Lung (tissue), 12 donors: ENCODE results near the gene KIAA0930. TPM values are rescaled to one million over a fixed set of nuclear protein-coding genes. Genes with fewer than 3 reads are reported as not detected.

Experiments
- ATAC-seq: fragments of 200-7000 bp; cut with Tn5 transposase; one replicate; pipeline ENCODE4 v1.9.1; 2020; ENCODE audit warnings: moderate number of reproducible peaks; ENCODE audit not compliant: insufficient read depth, low FRiP score
- DNase-seq, 3 donors: peaks; one replicate each; pipeline ENCODE4 v3.0.0-alpha.2; 2013 to 2017
- H3K27ac ChIP-seq, 2 donors: one replicate each; pipeline ENCODE4 v1.5.1; 2013; ENCODE audit warnings: mild to moderate bottlenecking in 2 of 2, moderate library complexity in 2 of 2, control low read depth in 1 of 2, inconsistent platforms in 1 of 2, low read depth in 1 of 2, low read length in 1 of 2
- H3K27me3 ChIP-seq, 3 donors: one replicate each; pipeline ENCODE4 v1.5.1; 2013; ENCODE audit warnings: low read length in 2 of 3; ENCODE audit not compliant: control insufficient read depth in 3 of 3, insufficient read depth in 3 of 3
- H3K36me3 ChIP-seq, 4 donors: one replicate each; pipeline ENCODE4 v1.5.1; 2013; ENCODE audit warnings: low read length in 4 of 4, mild to moderate bottlenecking in 1 of 4, moderate library complexity in 1 of 4; ENCODE audit not compliant: control insufficient read depth in 4 of 4, insufficient read depth in 4 of 4
- H3K4me1 ChIP-seq, 5 donors: one replicate each; pipeline ENCODE4 v1.5.1; 2013; ENCODE audit warnings: low read length in 5 of 5, mild to moderate bottlenecking in 2 of 5, moderate library complexity in 1 of 5; ENCODE audit not compliant: control insufficient read depth in 5 of 5, insufficient read depth in 5 of 5
- H3K4me3 ChIP-seq: one replicate; pipeline ENCODE4 v1.5.1; 2013; ENCODE audit warnings: mild to moderate bottlenecking, control low read depth, moderate library complexity
- H3K9ac ChIP-seq, 2 donors: one replicate each; pipeline ENCODE4 v1.5.1; 2013; ENCODE audit warnings: low read length in 2 of 2, control low read depth in 1 of 2; ENCODE audit not compliant: insufficient read depth in 1 of 2
- H3K9me3 ChIP-seq, 4 donors: one replicate each; pipeline ENCODE4 v1.5.1; 2013; ENCODE audit warnings: low read length in 3 of 4, mild to moderate bottlenecking in 1 of 4, moderate library complexity in 1 of 4; ENCODE audit not compliant: control insufficient read depth in 4 of 4, insufficient read depth in 3 of 4
- WGBS, 2 donors: extraction: QIAGEN DNeasy Blood & Tissue Kit; methylation state at CpG; one replicate each; pipeline ENCODE4 v1.1.7; 2013; 5-methylcytosine and 5-hydroxymethylcytosine counted together
- polyA plus RNA-seq, 2 donors: library from polyadenylated mRNA; stranded (reverse); fragments of 200-250 nt; gene quantifications; one replicate each; pipeline ENCODE4 v1.2.1, GENCODE V29; 2013
- total RNA-seq, 2 donors: library from RNA; depleted of rRNA in 1 of 2; stranded (reverse); fragments of >200 nt in 1 of 2; gene quantifications; one replicate each; pipeline ENCODE4 v1.2.1, GENCODE V29; 2014 to 2021
- TF ChIP-seq, protein P1 (sequence below): IDR thresholded peaks from 2 replicates; pipeline ENCODE4 v1.5.1; 2012; ENCODE audit warnings: mild to moderate bottlenecking; ENCODE audit errors: control extremely low read depth, extremely low read depth
- donor health status: control.
- donor health status: control.
- donor health status: Bipolar disorder and iron deficiency.
- donor health status: healthy.
- donor health status: DM: yes; HTN: yes; CAD: no.

The KIAA0930 gene
- total and polyA plus RNA-seq, 4 donors: 25.9 to 67.3 (median 57.3) TPM

GRCh38 chr22:45198463-45198795 is 42.3 kb downstream of the KIAA0930 start:
- WGBS, 2 donors: 77 to 83% methylated on average over 9 of the region's 9 CpGs
- no peak overlapping the region for H3K4me3 ChIP-seq
- H3K36me3 ChIP-seq: peaks cover 0 to 70% (median 5%) of the 10 kb centered on the region in 4 donors
- TF ChIP-seq, protein P1, sequence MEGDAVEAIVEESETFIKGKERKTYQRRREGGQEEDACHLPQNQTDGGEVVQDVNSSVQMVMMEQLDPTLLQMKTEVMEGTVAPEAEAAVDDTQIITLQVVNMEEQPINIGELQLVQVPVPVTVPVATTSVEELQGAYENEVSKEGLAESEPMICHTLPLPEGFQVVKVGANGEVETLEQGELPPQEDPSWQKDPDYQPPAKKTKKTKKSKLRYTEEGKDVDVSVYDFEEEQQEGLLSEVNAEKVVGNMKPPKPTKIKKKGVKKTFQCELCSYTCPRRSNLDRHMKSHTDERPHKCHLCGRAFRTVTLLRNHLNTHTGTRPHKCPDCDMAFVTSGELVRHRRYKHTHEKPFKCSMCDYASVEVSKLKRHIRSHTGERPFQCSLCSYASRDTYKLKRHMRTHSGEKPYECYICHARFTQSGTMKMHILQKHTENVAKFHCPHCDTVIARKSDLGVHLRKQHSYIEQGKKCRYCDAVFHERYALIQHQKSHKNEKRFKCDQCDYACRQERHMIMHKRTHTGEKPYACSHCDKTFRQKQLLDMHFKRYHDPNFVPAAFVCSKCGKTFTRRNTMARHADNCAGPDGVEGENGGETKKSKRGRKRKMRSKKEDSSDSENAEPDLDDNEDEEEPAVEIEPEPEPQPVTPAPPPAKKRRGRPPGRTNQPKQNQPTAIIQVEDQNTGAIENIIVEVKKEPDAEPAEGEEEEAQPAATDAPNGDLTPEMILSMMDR: no peak
- H3K9ac ChIP-seq: no peak overlapping the region
- H3K27ac ChIP-seq: no peak overlapping the region
- no peak for ATAC-seq
- H3K9me3 ChIP-seq: peaks cover 0 to 6% (median 0%) of the 10 kb centered on the region in 4 donors
- no peak for DNase-seq
- no peaks in the 10 kb centered on the region for H3K4me1 ChIP-seq
- H3K27me3 ChIP-seq: no peaks in the 10 kb centered on the region

DNA sequence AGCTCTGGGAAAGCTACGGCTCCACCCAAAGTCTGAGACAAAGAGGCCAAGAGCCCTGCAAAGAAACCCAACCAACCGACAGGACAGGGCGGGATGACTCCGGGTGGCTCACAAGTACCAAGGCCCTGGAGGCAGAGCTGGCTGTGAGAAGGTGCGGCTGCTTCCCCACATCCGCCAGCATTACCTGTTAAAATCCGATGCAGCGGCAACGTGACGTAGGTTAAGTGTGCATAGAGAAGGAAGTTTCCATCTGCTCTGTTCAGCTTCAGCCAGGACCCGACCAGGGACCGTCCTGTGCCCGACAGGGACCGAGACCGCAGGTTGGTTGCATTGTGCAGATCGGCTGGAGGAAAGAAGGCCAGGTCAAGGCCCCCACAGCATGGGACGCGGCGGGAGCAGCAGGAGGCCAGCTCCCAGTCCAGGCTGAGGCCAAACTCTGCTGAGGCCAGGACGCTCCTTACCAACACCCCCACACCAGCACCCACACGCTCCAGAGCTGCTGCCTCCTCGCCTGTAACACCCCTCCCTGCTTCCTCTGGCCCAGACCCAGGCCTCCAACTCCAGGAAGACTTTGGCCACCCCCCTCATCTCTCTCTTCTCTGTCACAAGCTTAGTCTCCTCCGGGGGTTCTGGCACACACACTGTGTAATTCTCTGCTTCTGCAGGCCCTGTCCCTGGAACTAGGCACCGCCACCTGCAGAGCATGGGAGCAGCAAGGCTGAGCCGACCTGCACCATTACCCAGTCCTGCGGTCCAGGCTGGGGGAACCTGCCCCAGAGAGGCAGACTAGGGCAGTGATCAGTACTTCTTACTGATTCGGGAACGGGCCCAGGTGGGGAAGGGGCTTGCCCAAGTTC is 42.9 kb downstream of the KIAA0930 start:
- Histone ChIP-seq H3K27ac (no peak overlapping the region), H3K36me3 (peaks cover 0 to 64% (median 5%) of the 10 kb centered on the region in 4 donors), H3K4me1 (peaks cover 0 to 3% (median 0%) of the 10 kb centered on the region in 5 donors), H3K4me3 (no peak overlapping the region), H3K27me3 (no peaks in the 10 kb centered on the region), H3K9ac (no peak overlapping the region), H3K9me3 (peaks cover 0 to 6% (median 0%) of the 10 kb centered on the region in 4 donors)
- TF ChIP-seq, protein P1: no peak
- 92% methylated on average over 28 of the region's 28 CpGs for WGBS, 2 donors
- DNase-seq (no peak), ATAC-seq (no peak)

DNA sequence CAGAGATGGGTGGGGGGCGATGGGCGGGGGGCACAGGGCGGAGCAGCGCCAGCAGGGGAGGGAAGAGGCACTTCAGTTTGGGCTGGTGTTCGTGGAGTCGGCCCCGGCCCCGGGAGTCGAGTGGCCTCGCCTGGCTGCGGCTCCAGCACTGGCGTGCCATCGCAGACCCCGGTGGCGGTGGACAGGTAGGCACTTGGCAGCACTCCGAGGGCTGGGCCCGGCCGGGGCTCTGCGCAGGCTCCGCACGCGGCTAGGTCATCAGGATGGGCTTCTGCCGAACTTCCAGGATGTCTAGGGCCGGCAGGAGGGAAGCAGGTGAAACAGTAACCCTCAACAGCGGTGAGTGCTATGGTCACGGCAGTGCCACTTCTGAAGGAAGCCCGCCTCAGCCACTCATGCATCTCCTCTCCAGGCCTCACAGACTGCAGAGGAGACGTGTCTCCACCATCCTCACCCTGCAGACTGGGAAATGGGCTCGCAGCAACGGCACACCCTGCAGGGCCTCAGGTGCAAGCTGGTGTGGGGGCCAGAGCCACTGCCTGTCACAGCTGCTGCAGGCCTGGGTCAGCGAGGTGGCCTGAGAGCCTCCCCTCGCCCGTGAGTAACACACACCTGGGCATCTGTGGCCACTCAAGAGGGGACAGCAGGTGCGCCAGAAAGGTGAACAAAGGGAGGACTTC is 43.6 kb downstream of the KIAA0930 start:
- DNase-seq (no peak), ATAC-seq (no peak)
- Histone ChIP-seq H3K4me3 (no peak overlapping the region), H3K36me3 (peaks cover 0 to 56% (median 3%) of the 10 kb centered on the region in 4 donors), H3K4me1 (peaks cover 0 to 3% (median 0%) of the 10 kb centered on the region in 5 donors), H3K27me3 (no peaks in the 10 kb centered on the region), H3K27ac (no peak overlapping the region), H3K9me3 (peaks cover 0 to 6% (median 0%) of the 10 kb centered on the region in 4 donors), H3K9ac (no peak overlapping the region)
- TF ChIP-seq, protein P1: no peak
- 93 to 94% methylated on average over 33 to 34 of the region's 34 CpGs for WGBS, 2 donors
